Endothelial cell of hepatic sinusoid (primary cell): ENCODE results near the gene NUCKS1.

Source experiments
- in situ Hi-C: cut with HindIII; loops from 2 replicates; pipeline ENCODE4 v1.10.0; 2017; ENCODE audit warnings: low sequenced_read_pairs

NUCKS1 gene

DNA sequence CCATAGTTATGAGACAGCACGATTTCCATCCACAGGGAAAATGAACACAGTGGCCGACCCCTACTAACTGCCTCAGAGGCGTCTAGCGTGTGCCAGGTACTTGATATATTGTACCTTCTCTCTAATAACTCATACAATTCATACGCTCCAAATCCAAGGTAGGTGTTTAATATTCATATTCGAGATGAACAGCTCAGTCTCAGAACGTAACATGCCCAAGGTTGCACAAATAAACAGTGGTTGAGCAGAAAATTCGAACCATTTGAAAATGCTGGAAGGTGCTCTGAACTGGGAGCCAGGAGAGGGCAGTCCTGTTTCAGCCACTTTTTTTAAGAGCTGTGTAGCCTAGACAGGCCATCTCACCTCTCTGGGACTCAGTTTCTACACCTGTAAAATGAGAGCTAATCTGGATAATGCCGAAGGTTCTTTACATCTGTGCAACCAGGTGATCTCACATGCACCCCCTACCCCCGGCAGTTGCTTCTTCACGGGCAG lies 77.5 kb downstream of the NUCKS1 start:
- in situ Hi-C loops, result no loop called here

DNA sequence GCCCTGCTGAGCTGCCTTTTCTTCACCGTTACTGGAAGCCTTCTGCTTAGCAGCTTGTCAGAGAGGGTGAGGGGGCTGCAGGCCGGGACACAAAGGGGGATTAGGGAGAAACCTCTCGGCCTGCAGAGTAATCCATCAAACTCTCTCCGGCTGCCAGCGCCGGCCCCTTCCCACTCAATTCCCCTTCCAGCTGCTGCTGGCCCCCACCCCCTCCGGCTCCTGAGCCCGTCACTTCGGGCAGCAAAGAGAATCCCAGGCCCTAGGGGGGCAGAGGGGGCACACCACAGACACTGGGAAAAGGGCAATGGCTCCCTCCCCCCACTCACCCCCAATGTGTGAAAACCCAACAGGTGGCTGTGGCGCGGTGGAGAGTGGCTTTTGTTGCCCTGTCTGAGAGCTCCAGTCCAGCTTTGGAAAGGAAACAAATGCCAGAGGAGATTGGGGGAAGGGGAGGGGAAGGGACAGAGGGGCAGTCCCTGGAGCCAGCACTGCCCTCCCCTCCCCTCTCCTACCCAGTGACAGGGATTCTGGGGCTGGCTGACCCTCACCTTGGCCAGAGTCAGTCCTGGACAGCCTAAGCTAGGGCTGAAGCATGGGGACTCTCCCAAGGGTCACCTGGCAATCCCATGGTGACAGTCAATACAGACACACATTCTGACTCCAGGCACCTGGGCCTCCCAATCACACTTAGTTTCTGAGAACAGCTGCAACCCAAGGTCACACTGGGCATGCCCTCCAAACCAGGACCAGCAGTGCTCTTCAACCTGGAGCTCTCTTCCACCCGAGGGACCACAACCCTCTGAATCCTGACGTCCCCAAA lies 79.2 kb downstream of the NUCKS1 start:
- in situ Hi-C loops, result no loop called here

DNA sequence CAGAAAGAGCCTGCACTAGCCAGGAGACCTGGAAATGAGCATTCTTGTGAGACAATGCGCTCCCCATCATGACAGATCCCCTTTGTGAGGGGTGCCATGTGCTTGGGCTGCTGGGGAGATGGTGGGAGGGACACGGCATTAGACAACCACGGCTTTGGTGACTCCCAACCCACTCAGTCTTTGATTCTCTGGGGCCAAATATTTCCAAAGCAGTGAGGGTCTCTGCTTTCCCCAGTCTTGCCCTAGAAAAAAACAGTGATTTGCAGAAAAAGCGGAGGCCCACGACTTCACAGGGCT lies 79.9 kb downstream of the NUCKS1 start:
- in situ Hi-C loops, result no loop called here

DNA sequence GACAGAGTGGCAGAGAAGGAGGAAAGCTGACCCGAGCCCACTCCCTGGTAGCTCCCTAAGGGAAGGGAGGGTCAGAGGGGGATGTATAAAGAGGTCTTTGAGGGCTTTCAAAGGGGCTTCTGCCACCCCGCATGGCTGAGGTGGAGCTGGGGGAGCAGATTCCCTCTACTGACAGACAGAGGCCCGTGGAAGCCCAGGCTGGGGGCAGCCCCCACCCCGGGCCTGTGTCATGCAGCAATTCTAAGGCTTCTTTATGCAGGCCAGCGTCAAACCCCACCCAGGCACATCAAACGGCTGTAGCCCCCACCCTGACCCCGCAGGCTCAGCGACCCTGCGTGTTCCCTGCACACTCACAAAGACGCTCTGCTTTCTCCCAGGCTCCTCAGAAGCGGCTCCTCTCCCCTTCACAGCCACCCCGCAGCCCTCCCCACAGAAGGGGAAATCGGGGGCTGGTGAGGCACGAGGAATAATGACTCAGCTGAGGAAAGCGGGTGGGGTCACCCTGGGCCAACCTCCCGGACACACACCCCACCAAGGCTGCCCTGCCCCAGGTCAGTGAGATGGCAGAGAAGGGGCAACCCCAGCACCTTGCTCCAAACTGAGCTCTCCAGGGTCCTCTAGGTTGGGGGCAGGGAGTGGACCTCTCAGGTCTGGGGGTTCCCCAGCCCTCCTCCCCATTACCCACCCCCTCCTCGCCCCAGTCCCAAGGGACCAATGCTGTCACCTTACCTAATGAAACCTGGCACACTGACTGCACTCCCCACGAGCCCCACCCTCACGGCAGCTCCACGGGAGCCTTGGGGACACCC lies 80.4 kb downstream of the NUCKS1 start:
- in situ Hi-C loops, result loop anchor here (5.0 kb wide), 1 partner anchor 98 kb away; no protein-coding TSS in a partner anchor

DNA sequence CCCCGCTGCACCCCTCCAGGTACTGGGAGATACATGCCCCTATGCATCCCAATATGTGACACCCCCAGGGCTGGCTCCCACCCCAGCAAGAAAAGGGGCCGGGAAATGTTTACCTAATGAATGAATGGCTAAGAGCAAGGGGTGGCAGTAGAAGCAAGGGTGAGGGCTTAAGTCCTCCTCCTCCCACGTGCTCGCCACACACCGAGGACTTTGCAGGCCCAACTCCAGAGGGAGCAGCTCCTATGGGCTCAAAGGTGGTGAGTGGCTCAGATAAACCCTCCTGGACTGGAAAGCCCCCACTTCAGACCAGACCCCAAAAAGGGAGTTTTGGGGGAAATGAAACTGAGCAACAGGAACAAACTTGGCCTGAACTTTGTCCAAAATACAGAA lies 81.0 kb downstream of the NUCKS1 start:
- in situ Hi-C loops, result loop anchor here (5.0 kb wide), 1 partner anchor 98 kb away; no protein-coding TSS in a partner anchor

DNA sequence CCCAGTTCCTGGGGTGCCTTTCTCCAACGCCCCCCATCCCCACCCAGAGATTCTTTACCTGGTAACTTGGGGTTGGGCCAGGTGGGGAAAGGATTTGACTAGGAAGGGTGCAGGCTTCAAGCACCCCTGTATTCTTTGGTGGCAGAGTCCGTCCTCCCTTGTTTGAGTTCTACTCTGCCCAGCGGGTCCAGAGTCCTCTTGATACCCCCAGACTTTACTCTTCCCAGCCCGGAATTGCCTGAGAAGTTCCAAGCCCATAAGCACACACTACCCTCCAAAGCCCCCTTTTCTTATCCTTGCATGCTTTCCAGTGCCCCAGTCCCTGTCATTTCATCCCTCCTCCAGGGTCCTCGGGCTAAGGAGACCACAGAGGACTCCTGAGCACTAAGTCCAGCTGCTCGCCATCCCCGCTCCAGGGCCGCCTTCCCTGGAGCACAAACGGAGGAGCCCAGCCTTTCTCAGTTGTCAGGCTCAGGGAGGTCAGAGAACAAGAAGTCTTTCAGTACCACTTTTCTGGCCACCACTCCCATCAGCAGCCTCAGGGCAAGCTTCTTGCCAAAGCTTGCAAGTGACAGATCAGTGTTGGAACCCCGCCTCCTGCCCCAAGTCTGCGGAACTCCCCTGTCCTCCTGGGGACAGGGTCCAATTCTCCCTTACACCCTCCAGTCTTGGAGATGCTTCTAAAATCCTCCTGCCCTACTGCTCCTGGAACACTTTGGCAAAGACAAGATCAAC lies 81.9 kb downstream of the NUCKS1 start:
- in situ Hi-C loops, result loop anchor here (5.0 kb wide), 1 partner anchor 99 kb away; no protein-coding TSS in a partner anchor

DNA sequence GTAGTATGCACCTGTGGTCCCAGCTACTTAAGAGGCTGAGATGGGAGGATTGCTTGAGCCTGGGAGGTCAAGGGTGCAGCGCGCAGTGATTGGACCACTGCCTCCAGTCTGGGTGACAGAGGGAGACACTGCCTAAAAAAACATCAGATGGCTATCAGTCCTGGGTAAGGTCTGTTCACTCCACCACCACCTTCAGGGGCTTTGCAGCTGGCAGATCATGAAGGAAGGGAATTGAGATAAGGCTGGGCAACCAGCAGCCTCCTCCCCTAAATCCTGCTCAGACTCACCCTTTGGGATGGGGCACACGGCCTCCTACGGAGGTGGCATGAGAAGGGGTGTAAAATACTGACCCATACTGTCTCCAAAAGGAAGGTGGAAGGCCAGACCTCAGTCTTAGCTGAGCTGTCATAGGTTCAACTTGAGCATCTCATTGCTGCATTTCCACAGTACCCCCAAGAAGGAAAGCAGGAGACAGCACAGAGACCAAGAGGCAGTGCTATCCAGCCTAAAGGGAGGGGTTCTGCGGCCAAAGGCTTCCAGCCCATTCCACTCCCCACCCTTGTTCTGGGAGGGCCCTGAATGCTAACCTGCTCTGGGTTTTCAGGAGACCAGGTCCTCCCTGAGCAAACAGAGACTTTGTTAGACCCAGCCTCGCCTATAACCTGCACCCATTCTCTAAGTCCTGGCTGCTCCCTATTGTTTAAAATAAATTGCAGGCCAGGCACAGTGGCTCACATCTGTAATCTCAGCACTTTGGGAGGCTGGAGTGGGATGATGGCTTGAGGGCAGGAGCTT lies 83.4 kb downstream of the NUCKS1 start:
- in situ Hi-C loops, result loop anchor here (5.0 kb wide), 1 partner anchor 101 kb away; no protein-coding TSS in a partner anchor

DNA sequence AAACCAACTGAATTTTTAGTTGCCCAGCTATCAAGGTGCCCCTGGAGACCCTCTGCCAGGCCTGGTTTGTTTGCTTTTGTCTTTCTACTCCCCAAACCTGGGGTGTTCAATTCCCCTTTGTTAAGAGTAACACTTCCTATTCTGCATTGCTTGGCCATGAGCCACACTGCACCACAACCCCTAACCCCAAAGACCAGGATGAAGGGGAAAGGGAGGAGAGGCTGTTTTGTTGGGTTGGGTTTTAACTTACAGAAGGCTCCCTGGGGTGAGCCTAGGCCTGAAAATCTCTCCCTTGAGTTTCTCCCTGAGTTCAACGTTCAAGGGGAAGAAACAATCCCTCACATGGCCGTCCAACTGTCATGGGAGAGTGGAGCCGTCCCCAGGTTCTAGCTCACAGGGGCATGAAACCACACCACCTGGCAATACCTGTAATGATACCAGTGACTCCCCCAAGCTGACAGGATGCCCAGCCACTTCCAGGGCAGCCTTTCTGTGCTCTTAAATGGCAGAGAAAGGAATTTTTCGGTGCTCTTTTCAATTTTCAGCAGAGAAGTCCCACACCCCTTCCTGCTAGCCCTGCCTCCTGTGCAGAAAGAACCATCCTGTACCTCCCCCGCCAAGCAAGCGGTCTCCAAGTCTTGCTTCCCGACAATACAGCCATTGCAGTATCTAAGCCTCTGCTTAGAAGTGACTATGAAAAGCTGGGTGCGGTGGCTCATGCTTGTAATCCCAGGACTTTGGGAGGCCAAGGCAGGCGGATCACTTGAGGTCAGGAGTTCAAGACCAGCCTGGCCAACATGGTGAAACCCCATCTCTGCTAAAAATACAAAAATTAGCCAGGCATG lies 84.6 kb downstream of the NUCKS1 start:
- in situ Hi-C loops, result loop anchor here (5.0 kb wide), 1 partner anchor 102 kb away; no protein-coding TSS in a partner anchor

DNA sequence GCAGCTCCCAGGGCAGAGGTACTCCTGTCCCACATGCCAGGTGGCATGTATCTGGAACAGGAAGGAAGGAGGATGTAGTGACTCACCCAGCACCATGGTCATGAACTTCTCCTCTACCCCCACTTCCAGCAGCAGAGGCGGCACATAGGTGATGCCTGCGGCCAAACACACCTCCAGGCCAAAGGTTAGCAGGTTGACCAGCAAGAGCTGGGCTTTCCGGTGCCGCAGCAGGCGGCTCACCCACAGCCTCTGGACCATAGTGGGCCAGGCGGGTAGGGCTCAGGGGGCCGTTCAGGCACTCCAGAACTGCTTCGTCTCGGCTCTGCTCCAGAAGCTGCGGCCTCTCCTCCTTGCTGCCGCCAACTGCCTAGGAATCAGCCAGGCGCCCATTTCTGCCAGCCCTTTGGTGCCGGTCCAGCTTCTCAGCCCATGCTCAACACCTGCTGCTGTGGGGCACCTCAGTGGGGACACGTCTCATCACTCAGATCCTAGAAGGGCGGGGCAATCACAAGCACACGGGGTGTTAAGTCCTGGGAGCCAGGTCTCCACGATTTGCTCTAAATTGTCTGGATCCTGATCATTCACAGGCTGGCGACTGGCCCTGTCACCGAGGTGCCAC lies 85.5 kb downstream of the NUCKS1 start:
- in situ Hi-C loops, result loop anchor here (5.0 kb wide), 2 partner anchors 48 to 103 kb away; no protein-coding TSS in a partner anchor

DNA sequence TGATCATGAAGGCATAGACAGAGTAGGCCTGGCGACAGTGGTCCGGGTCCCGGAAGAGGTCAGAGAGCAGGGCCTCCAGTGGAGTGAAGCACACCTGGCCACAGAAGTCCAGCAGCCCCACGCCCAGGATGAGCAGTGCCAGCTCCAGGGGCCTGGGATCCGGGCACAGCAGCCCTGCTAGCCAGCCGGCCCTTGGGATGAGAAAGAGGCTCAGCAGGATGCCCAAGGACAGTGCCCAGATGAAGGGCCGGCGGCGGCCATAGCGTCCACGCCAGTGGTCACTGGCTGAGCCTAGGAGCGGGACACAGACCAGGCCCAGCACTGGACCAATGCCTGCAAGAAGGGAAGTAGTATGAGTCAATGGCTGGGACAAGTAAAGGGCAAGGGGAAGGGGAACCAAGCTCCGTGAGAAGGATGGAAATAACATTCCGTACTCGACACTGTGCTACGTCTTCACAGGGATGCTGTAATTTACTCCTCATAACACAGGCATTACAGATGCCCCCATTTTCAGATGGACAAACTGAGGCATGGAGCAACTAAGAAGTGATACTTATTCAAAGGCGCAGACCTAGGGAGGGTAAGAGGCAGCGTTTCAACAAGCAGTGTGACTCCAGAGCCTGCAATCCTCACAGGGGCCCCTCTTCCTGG lies 86.6 kb downstream of the NUCKS1 start:
- in situ Hi-C loops, result loop anchor here (5.0 kb wide), 1 partner anchor 49 kb away; no protein-coding TSS in a partner anchor
